Activated T-helper 1 cell treated with anti-CD3 and anti-CD28 coated beads, Interleukin-2, amount 50 U/mL, for 16 hours (primary cell): ENCODE results near the gene XAGE1A.
"Not testable (repeated sequence)": the region's sequence is repeated elsewhere in the genome, so short reads cannot be mapped to it uniquely, and the experiment has no call there.

Experiments used
- DNase-seq, 2 donors: peaks; one replicate each; pipeline ENCODE4 v3.0.0-alpha.2; 2020; ENCODE audit warnings: low read depth in 1 of 2, low spot score in 1 of 2

Gene XAGE1A

GRCh38 chrX:52495545-52496418 lies at the start of gene XAGE1A:
TSS of gene XAGE1A (plus strand) at chrX:52495808. CDS start at chrX:52497362, 1,554 bp downstream.
- not testable (repeated sequence) for DNase-seq

- DNase-seq: not testable (repeated sequence)
These were observed 43.6 kb upstream of the XAGE1A start for GRCh38 chrX:52452031-52452430.

- DNase-seq: not testable (repeated sequence)
These were observed 24.3 kb upstream of the XAGE1A start for GRCh38 chrX:52471301-52471700.

- not testable (repeated sequence) for DNase-seq
These were observed 788 bp downstream of the XAGE1A start for GRCh38 chrX:52496419-52496772.

- not testable (repeated sequence) for DNase-seq
These were observed 5.8 kb downstream of the XAGE1A start for GRCh38 chrX:52501362-52501761.

GRCh38 chrX:52504551-52504950 lies 8.9 kb downstream of the XAGE1A start:
- DNase-seq: no peak

- DNase-seq: no peak
These were observed 11.7 kb downstream of the XAGE1A start for GRCh38 chrX:52507331-52507730.

GRCh38 chrX:52509916-52510315 lies 14.3 kb downstream of the XAGE1A start:
- no peak for DNase-seq

- DNase-seq: not testable (repeated sequence)
These were observed 15.5 kb downstream of the XAGE1A start for GRCh38 chrX:52511126-52511525.

- DNase-seq: not testable (repeated sequence)
These were observed 20.7 kb downstream of the XAGE1A start for GRCh38 chrX:52516110-52516986.

- DNase-seq: not testable (repeated sequence)
These were observed 21.3 kb downstream of the XAGE1A start, which contains the start of gene XAGE1B for GRCh38 chrX:52516987-52517325. TSS of gene XAGE1B (minus strand) at chrX:52517063. CDS start at chrX:52515527, 1,536 bp downstream.

GRCh38 chrX:52541051-52541450 lies 45.4 kb downstream of the XAGE1A start:
- DNase-seq: not testable (repeated sequence)

GRCh38 chrX:52542311-52542710 lies 46.7 kb downstream of the XAGE1A start:
- no peak for DNase-seq

GRCh38 chrX:52544147-52544840 lies 48.7 kb downstream of the XAGE1A start:
- no peak for DNase-seq

- not testable (repeated sequence) for DNase-seq
These were observed 53.2 kb downstream of the XAGE1A start for GRCh38 chrX:52548769-52549168.
